22Rv1 (cell line): ENCODE measurements around the gene MET.

Experiments used
- H3K27ac ChIP-seq: fragments of 450-650 bp; 2 replicates; pipeline ENCODE4 v1.5.1; 2017
- ZFX ChIP-seq: fragments of 450-650 bp; IDR thresholded peaks from 2 replicates; pipeline ENCODE4 v1.6.1; 2017; ENCODE audit warnings: antibody characterized with exemption, borderline replicate concordance
- TF ChIP-seq, protein P1 (sequence below): fragments of 450-650 bp; IDR thresholded peaks from 2 replicates; pipeline ENCODE4 v1.5.1; 2017; ENCODE audit warnings: mild to moderate bottlenecking

MET gene

DNA sequence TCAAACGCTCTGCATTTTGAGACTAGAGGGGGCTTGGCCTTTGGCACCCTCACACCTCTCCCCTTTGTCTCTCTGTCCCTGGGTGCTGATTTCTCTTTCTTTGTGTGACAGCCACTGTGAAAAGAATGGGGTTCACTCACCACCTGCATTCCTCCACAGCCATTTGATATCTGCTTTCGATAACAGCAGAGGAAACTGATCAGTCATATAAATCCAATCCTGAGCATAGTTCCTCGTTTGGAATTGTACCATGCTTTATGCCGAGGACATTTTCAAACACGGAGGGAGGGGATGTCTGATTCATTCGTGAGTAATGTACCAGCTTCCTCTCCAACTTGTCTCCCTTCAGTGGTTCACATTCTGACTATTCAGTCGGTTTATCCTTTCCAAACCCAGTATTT, 15.8 kb downstream of the MET start:
- TF ChIP-seq, protein P1, sequence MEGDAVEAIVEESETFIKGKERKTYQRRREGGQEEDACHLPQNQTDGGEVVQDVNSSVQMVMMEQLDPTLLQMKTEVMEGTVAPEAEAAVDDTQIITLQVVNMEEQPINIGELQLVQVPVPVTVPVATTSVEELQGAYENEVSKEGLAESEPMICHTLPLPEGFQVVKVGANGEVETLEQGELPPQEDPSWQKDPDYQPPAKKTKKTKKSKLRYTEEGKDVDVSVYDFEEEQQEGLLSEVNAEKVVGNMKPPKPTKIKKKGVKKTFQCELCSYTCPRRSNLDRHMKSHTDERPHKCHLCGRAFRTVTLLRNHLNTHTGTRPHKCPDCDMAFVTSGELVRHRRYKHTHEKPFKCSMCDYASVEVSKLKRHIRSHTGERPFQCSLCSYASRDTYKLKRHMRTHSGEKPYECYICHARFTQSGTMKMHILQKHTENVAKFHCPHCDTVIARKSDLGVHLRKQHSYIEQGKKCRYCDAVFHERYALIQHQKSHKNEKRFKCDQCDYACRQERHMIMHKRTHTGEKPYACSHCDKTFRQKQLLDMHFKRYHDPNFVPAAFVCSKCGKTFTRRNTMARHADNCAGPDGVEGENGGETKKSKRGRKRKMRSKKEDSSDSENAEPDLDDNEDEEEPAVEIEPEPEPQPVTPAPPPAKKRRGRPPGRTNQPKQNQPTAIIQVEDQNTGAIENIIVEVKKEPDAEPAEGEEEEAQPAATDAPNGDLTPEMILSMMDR, result no peak
- no peak for TF ChIP-seq ZFX
- H3K27ac ChIP-seq, result no peak overlapping the region

DNA sequence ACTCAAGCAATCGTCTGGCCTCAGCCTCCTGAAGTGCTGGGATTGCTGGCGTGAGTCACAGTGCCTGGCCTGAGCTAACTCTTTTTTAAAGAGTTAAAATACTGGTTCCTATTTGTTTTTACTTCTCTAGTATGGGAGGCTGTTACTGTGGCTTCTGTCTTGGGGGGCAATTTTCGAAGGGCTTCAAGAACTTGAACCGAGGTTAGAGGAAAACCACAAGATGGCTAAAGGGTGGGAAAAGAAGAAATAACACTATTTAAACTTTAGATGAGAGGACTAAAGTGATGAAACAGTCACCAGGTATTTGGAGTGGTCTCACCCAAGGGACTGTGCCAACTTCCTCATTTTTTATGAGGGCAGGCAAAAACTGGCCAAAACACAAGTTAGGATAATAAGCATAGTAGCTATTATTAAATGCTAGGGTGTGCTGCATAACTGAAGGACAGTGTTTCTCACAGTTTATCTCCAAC, 17.8 kb downstream of the MET start:
- no peak overlapping the region for H3K27ac ChIP-seq

DNA sequence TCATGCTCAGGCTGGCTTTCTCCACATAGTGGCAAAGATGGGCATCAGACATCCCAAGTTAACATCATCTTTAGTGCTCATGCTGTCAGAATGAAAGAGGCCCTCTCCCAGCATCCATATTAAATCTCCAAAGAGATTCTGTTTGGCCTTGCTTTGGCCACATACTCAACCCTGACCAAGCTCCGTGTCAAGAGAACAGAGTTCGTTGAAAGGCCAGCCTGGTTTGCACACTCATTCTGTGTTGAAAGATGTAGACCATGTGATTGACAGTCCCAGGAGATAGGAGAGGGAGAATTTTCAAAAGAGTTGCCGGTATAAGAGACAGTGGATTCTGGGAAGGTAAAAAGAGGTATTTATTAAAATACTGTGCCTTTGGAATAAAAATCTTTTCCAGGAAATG, 19.7 kb downstream of the MET start:
- no peak for TF ChIP-seq ZFX
- no peak overlapping the region for H3K27ac ChIP-seq

More for the DNA sequence above, 17.8 kb downstream of the MET start:
- TF ChIP-seq, protein P1, result no peak
- TF ChIP-seq ZFX, result no peak

DNA sequence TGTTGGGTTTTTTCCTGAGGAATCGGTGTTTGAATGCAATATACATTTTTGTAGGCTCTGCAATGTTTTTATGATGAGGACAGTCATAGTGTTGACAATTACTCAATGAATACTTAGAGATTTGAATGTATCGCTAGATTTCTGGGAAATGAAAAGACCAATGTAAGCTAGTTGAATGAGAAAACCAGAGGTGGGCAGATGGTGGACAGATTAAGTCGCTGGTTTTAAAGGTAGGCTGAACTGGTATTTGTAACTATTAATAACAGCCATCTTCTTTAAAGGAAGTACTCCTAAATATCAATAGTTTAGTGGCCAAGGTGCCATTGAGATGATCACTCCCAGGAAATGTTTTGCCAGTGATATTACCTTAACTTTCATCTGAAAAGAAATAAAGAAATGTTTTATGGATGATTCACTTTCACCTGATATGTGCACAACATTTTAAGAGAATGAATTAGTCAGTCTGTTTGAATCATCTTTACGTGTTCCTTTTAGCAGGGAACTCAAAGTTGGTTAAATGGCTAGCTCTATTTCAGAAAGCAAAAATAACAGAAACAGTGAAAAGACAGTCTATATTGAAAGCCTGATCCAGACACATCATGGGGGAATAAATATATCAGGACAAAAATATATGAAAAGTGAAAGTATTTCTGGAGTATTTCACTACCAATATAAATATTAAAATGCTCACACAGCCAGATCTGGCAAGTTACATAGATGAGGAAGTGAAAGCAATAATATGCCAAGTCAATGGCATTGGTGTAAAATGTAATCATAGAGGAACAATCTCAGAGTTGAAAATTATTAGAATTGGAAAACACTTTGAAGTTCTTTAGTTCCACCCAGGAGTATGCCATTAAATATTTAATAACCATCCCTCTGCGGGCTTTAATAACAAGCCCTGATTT, 20.7 kb downstream of the MET start:
- TF ChIP-seq ZFX, result no peak
- TF ChIP-seq, protein P1, result no peak
- H3K27ac ChIP-seq, result no peak overlapping the region

DNA sequence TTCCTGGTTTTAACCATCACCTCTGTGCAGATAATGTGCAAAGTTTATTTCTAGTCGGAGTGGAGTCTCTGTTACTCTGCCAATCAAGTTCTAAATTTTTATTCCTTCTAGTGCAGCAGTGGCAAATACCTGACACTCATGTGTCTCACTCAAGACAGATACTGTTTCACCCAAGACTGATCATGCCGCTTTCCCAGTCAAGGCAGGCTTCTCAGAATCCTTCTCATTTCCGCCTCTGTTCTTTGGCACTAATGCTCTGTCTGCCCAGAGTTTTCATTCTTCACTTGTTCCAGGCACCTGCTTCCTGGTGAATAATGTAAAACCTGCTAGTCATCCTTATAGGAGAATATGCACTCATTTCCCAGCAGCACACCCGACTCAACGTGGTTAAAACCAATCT, 24.7 kb downstream of the MET start:
- TF ChIP-seq, protein P1, result no peak
- no peak for TF ChIP-seq ZFX
- H3K27ac ChIP-seq, result no peak overlapping the region

DNA sequence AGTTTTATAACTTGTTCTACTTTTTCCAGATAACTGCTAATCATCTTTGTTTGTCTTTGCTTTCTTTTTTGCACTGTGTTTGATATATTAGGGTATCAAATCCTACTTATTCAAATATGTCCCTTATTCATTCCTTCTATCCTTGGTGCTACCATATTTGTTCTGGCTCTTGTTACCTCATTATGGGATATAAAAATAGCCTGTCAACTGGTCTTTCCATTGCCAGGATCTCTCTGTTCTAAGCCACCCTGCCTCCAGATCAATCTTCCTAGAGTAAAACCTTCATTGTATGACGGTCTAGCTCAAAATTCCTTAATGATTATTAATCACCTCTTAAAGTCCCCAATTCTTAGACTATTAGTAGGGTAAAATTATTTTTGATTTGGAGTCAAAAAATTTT, 25.2 kb downstream of the MET start:
- H3K27ac ChIP-seq, result no peak overlapping the region
- no peak for TF ChIP-seq ZFX
- TF ChIP-seq, protein P1, result no peak

DNA sequence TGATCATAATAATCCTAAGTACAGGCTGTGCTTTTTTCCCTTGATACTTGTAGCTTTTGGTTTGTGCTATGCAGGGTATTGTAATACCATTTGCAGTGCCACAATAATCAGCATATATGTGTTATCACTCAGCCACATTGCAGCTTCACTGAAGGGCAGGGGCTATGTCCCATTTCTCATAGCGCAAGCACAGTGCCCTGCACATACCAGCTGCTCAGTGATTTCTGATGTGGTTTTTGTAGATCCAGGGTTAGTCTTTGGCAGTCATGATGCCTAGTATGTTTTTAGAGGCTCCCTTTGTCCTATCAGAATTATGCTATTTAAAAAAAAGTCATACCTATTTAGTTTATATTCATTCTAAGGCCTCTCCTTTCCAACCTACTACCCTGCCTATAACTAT, 25.8 kb downstream of the MET start:
- TF ChIP-seq, protein P1, result no peak
- no peak for TF ChIP-seq ZFX
- no peak overlapping the region for H3K27ac ChIP-seq
